ENCODE measurements around the gene ACTN4.

The ACTN4 gene

DNA sequence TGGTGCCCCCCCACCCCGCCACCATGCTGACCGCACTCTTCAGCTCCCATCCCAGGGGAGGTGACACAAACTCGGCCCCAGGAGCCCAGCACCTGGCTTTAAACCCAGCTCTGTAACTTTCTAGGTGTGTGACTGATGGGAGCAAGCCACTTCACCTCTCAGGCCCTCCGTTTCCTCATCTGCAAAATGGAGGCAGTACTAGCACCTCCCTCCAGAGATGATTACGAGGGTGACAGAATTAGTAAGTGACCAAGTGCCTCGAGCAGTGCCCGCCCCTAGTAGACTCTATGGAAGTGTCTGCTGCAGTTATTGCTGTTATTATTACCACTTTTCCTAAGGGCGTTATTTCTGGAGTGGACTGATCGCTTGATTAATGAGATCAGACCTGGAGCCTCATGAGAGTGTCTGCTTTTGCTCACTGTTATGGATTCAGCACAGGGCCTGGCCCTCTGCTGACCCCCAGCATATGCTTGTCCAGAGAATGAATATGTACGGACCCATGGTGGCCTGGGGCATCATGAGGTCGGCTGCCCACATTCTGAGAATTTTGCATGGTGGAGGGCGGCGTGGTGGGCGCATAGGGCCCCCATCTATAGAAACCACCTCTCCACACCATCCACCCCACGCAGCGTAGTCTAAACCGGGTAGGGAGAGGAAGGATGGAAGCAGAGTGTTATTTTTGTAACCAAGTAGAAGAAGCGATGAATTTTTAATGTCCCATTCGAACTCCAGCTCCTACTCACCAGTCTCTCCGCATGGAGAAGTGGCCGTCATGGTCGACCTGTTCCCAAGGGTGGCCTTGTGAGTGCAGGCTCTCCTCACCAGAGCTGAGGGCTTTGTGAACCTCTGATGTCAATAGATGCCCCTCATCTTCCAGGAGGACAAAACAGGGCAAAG, 48.6 kb downstream of the ACTN4 start:
- DNase-seq (ENCODE audit: low read depth) = no peak

DNA sequence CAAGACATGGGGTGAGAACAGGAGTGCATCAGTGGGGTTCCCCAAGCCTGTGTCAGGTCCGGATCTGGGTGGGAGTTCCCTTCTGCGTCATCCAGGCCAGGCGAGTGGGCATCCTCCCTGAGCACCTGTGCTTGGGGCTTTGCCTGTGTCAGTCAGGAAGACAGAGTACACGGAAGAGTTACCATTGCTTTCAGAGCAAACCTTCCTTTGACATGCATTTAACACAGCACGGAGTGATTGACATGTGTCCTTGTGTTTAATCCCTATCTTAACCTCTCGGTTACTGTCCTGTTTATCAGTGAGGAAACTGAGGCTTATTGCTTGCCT, 49.2 kb downstream of the ACTN4 start:
- no peak for DNase-seq (ENCODE audit: low read depth)

- DNase-seq (ENCODE audit: low read depth) = no peak
Measured at GRCh38 chr19:38697197-38697596, 49.7 kb downstream of the ACTN4 start.

DNA sequence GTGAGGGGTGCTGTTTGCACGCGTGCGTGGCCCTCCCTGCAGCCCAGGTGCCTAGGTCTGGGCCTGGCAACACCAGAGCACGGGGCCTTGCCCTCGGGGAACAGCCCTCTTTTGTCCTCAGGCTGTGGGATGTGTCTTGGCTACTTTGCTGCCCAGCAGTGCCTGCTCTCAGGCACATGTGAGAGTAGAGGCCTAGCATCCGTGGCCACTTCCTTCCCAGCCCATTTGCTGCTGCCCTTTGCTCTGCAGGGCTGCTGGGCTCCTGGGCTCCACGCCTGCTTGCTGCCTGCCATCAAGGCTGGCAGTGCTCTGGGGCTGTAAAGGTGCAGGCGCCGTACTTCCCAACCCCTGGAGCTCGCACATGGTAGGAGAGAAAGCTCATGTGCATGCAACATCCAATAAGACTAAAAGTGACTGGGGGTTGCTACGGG, 50.2 kb downstream of the ACTN4 start:
- no peak for DNase-seq (ENCODE audit: low read depth)

DNA sequence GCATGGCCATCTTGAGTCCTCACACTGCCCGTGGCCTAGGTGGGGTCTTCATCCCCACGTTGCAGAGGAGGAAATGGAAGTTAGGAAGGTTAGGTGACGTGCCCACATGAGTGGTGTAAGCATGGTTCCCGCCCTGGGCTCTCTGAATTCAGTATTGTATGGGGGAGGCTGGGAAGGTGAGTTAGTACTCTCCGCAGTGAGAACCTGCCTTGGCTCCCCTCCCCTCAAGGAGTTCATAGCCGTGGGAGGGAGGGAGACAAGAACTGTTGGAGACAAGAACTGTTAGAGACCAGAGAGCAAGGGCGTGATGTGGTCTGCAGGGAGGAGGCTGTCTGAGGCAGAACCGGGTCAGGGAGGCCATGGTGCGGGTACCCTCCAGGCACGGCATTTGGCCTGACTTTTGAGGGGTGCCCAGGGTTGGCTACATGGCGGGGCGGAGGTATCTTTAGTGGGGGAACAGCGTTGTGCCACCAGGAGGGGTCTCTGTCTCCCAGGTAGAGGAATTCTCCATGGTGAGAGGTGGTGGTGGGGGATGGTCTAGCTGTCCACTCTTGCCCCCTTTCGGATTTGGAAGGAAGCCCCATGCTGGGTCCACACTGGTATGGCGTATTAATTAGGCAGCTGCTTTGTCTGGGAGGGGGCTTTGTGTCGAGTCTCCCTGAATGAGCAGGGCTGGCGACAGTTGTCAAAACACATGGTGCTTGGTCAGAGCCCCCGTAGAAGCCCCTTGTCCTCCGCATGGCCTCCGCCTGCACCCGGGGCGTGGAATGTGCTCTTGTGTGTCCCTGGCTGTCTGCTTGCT, 51.0 kb downstream of the ACTN4 start:
- DNase-seq (ENCODE audit: low read depth) = no peak

DNA sequence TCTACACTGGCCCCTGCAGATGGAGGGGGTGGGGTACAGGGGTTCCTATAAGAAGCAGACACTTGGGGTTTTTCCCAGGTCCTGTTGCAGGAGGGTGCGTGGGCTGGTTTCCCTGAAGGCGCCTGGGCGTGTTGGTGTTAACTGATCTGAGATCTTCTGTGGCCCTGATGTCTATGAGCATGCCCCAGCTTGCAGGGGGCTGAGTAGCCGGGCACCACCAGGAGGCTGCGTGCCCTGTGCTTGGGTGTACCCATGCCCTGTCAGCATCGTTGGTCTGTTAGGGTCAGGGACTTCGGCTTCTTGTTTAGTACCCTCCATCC, 51.5 kb downstream of the ACTN4 start:
- DNase-seq (ENCODE audit: low read depth) = no peak

- DNase-seq (ENCODE audit: low read depth) = no peak
Measured at GRCh38 chr19:38699647-38700349, 52.3 kb downstream of the ACTN4 start.

DNA sequence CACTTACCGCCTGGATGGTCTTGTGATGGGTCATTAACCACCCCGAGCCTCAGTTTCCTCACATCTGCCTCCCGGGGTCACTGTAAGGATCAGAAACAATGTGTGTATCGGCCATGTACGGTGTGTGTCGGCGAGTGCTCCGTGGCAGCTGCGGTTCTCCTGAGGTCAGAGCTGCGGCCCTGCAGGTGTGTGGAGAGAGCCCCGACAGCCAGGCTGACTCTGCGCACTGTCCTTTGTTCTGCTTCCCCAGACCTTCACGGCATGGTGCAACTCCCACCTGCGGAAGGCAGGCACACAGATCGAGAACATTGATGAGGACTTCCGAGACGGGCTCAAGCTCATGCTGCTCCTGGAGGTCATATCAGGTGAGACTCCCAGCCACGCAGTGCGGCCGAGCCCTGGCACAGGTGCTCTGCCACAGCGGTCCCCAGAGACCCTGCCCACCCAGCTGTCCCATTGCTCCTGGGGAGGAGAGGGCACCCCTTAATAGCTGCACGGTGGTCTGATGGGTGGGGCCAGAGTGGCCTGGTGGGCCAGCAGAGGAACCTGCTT, 53.0 kb downstream of the ACTN4 start:
- no peak for DNase-seq (ENCODE audit: low read depth)

- DNase-seq (ENCODE audit: low read depth) = no peak
Measured at GRCh38 chr19:38700902-38701454, 53.5 kb downstream of the ACTN4 start.

- peak; percentile 85 for DNase-seq (ENCODE audit: low read depth)
Measured at GRCh38 chr19:38701455-38702063, 54.1 kb downstream of the ACTN4 start.

DNA sequence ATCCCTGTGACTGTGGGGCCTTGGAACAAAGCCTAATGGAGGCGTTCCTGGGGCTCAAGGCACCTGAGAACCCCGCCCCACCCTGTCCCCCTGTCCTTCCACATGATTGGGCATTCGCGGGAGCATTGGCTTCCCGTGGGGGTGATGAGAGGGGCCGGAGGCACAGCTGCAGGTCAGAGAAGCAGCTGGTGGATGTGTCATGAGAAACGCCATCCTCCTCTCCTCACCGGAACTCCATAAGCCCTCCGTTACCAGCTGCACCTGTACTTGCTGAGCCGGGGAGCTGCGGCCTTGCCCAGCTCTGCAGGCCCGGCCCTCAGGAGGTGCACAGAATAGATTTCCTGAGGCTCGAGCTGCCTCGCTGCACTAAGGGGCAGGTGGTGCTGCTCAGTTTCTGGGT, 54.8 kb downstream of the ACTN4 start:
- no peak for DNase-seq (ENCODE audit: low read depth)

DNA sequence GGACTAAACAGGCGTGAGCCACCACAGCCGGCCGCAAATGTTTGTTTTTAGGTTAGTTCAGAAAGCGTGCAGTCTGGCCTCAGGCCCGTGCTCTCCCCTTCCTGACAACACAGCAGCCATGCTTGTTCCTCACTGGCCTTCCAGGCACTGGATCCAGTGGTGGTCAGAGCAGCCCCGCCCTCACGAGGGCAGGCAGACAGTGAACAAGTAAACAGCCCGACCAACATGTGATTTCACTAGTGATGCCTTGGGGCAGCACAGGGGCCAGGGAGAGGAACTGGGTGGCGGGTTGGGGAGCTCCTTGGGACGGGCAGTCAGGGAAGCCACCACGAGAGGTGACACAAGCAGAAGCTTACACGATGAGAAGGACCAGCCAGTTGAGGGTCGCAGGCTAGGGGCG, 56.1 kb downstream of the ACTN4 start:
- no peak for DNase-seq (ENCODE audit: low read depth)

DNA sequence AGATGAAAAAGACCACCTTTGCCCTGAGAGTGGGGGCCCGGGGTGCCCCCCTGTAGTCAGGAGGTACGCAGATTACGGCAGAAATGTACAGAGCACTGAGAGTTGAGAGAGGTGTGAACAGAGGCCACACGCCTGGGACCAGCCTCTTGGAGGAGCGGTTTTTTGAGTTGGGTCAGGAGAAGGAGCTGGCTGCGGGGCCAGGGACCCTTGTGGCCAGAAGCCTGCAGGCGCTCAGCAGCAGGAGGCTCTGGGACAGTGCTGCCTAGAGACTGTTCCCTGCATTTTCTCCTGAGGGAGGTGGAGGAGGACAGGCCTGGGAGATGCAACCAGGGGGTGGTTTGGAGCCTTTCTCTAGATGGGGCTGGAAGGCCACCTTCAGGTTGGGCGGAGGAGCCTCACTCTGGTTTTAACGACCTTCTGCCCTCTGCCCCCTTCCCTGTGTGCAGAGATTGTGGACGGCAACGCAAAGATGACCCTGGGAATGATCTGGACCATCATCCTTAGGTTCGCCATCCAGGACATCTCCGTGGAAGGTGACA, 57.1 kb downstream of the ACTN4 start:
- DNase-seq (ENCODE audit: low read depth) = no peak

DNA sequence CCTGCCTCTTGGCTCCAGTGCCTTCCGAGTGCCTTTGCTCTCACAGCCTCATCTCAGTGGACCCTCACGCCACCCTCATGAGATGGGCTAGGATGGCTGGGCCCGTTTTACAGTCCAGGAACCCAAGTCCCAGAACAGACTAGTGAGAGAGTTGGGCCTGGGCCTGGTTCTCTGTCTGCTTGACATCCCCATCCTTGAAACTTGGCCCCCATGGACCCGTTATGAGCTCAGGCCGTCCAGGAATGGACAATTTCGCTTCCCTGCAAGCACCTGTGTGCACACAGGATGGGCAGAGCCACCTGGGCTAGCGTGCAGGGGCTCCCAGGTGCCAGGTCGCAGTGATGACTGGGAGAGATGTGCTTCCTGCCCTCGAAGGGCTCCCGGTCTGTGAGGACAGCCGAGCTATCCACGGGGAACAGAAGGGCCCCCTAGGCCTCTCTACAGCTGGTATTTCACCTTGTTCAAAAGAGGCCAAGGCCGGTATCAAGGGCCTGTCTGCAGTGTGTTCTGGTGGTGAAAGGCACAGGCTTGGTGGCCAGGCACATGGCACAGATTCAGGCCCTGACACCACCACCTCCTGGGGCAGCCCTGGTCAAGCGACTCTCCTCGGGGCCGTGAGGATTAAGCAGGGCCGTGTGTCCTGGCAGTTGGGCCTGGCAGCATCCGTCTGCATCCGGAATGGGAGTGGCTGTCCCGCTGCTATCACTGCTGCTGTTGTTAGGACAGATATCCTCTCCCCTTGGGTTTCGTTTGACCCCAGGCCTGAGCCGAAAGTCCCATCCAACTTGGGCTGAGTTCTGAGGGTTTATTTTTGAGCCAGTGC, 58.0 kb downstream of the ACTN4 start:
- no peak for DNase-seq (ENCODE audit: low read depth)

DNA sequence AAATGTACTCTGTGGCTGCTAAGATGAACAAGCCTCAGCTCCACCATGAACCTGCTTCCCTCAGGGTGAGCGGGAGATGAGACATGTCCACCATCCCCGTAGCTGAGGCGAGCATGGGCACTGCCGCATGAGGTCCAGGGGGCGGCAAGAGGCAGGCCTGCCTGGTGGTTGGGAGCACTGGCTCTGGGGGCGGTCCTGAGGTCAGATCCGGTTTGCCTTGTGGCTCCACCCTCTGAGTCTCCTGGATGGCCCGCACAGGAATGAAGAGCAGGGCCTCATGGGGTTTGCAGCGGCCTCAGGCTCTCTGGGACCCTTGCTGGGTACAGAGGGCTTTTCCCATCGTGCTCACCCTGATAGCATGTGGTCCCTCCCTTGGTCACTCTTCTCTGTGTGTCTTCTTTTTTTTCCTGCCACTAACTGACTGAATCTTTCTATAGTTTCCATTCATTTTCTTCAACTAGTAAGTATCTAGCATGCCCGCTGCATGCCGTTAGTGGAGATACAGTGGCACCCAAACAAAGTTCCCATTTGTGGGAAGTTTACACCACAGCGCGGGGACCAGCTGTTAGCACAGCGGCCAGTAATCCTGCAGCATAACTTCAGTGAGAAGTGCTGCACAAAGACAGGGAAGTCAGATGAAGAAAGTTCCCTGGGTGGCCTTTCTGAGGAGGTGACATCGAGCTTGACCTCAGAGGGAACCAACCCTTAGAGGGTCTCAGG, 59.5 kb downstream of the ACTN4 start:
- no peak for DNase-seq (ENCODE audit: low read depth)

GRCh38 chr19:38707512-38708114, 60.2 kb downstream of the ACTN4 start:
- DNase-seq (ENCODE audit: low read depth) = no peak

DNA sequence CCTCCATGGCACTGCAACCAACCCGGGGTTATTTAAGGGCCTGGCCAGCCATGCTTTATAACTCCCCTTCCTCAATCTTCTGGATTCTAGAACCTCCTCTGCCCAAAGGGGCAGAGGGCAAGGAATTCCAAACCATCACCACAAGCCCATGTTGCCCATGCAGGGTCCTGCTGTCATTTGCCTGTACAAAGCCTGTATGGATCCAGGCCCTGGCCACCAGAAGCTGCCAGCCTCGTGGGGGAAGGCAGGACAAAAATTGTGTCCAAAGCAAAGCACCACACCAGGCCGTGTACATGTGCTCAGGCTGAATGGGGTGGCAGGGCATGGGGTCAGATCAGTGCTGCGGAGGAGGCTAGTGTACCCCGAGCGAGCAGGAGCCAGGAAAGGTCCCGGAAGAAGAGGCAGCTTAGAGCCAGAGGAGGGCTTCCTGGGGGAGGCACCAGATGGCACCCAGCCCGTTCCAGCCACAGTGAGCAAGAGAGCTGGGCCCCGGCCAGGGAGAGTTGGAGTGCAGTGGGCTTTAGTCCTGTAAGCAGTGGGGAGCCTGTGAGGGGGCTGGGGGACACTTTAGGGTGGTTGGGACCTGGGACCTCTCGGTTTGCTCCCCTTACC, 61.1 kb downstream of the ACTN4 start:
- DNase-seq (ENCODE audit: low read depth) = no peak

- DNase-seq (ENCODE audit: low read depth) = no peak
Measured at GRCh38 chr19:38709119-38709518, 61.7 kb downstream of the ACTN4 start.

All from fibroblast of gingiva (primary cell).